HG02623 (cell line): ENCODE measurements around the gene STX4.
A peak's percentile ranks its signal among the peaks of the same experiment; 100 is the strongest.

Experiments used
- ATAC-seq: cut with Tn5 transposase; IDR thresholded peaks from one replicate; pipeline ENCODE4 v1.9.1; 2021; ENCODE audit warnings: moderate library complexity; ENCODE audit not compliant: unreplicated experiment

Gene STX4

GRCh38 chr16:31063843-31064611 is 30.7 kb downstream of the STX4 start:
- no peak for ATAC-seq

- ATAC-seq = no peak
Observed at GRCh38 chr16:31064882-31065461, 31.6 kb downstream of the STX4 start.

GRCh38 chr16:31067342-31067741 is 34.0 kb downstream of the STX4 start:
- no peak for ATAC-seq

- no peak for ATAC-seq
Observed at GRCh38 chr16:31071861-31072260, 38.5 kb downstream of the STX4 start.

GRCh38 chr16:31072540-31073141 is 39.3 kb downstream of the STX4 start:
- ATAC-seq = no peak

GRCh38 chr16:31073142-31073969 is 40.0 kb downstream of the STX4 start:
- ATAC-seq = peak; percentile 47

GRCh38 chr16:31073970-31074813 is 40.8 kb downstream of the STX4 start, which contains the start of the genes ZNF646 and ZNF668:
TSS of gene ZNF646 (plus strand) at chr16:31074422. CDS start at chr16:31076325, 1,903 bp downstream.
TSS of gene ZNF668 (minus strand) at chr16:31074240. CDS start at chr16:31064459, 9,781 bp downstream.
- ATAC-seq = peak; percentile 59

GRCh38 chr16:31074814-31075183 is 41.4 kb downstream of the STX4 start:
- no peak for ATAC-seq

- no peak for ATAC-seq
Observed at GRCh38 chr16:31076319-31076718, 43.0 kb downstream of the STX4 start.

- no peak for ATAC-seq
Observed at GRCh38 chr16:31077024-31077423, 43.7 kb downstream of the STX4 start.

GRCh38 chr16:31077592-31078396 is 44.4 kb downstream of the STX4 start:
- ATAC-seq = no peak

- ATAC-seq = no peak
Observed at GRCh38 chr16:31078597-31079341, 45.4 kb downstream of the STX4 start.

- ATAC-seq = no peak
Observed at GRCh38 chr16:31079342-31079944, 46.1 kb downstream of the STX4 start.

- no peak for ATAC-seq
Observed at GRCh38 chr16:31080035-31080629, 46.8 kb downstream of the STX4 start.

- no peak for ATAC-seq
Observed at GRCh38 chr16:31080756-31081419, 47.5 kb downstream of the STX4 start.

GRCh38 chr16:31081428-31082351 is 48.3 kb downstream of the STX4 start:
- ATAC-seq = no peak
